MM.1S (cell line): ENCODE data around the gene ZRANB1.

Source experiments
- DNase-seq: peaks from one replicate; pipeline ENCODE4 v3.0.0-alpha.2; 2015
- H2AFZ ChIP-seq: fragments of 300-600 bp; sonication (generic); 2 replicates; pipeline ENCODE4 v1.6.0; 2016; ENCODE audit warnings: antibody characterized with exemption, low read length
- H3F3A ChIP-seq: fragments of 300-600 bp; sonication (generic); 2 replicates; pipeline ENCODE4 v1.6.1; 2016; ENCODE audit warnings: mild to moderate bottlenecking, antibody characterized with exemption, low read length, moderate library complexity, mixed read lengths; ENCODE audit not compliant: insufficient read depth
- H3K27ac ChIP-seq: fragments of 300-600 bp; sonication (generic); 2 replicates; pipeline ENCODE4 v1.5.1; 2016; ENCODE audit warnings: mild to moderate bottlenecking, low read length
- H3K27me3 ChIP-seq: fragments of 300-600 bp; sonication (generic); replicated peaks from 2 replicates; pipeline ENCODE4 v1.6.0; 2016; ENCODE audit warnings: low read length; ENCODE audit not compliant: insufficient read depth
- H3K36me3 ChIP-seq: fragments of 300-600 bp; sonication (generic); replicated peaks from 2 replicates; pipeline ENCODE4 v1.6.1; 2016; ENCODE audit warnings: mild to moderate bottlenecking, low read length, mixed read lengths; ENCODE audit not compliant: insufficient read depth
- H3K4me1 ChIP-seq: fragments of 300-600 bp; sonication (generic); 2 replicates; pipeline ENCODE4 v1.6.1; 2016; ENCODE audit warnings: low read length, mixed read lengths
- H3K4me2 ChIP-seq: fragments of 300-600 bp; sonication (generic); 2 replicates; pipeline ENCODE4 v1.6.0; 2016; ENCODE audit warnings: low read depth, low read length
- H3K4me3 ChIP-seq: fragments of 300-600 bp; sonication (generic); 2 replicates; pipeline ENCODE4 v1.5.1; 2016; ENCODE audit warnings: low read length, mixed read lengths
- H3K79me2 ChIP-seq: fragments of 300-600 bp; sonication (generic); 2 replicates; pipeline ENCODE4 v1.6.1; 2016; ENCODE audit warnings: mixed run types, low read length, mixed read lengths
- H3K9ac ChIP-seq: fragments of 300-600 bp; sonication (generic); 2 replicates; pipeline ENCODE4 v1.6.1; 2016; ENCODE audit warnings: low read length, mixed read lengths
- H3K9me2 ChIP-seq: fragments of 300-600 bp; sonication (generic); replicated peaks from 2 replicates; pipeline ENCODE4 v1.6.1; 2016; ENCODE audit warnings: mild to moderate bottlenecking, low read length, mixed read lengths; ENCODE audit not compliant: insufficient read depth
- H3K9me3 ChIP-seq: fragments of 300-600 bp; sonication (generic); replicated peaks from 2 replicates; pipeline ENCODE4 v1.6.1; 2016; ENCODE audit warnings: mild to moderate bottlenecking, low read length, mixed read lengths; ENCODE audit not compliant: insufficient read depth
- H4K20me1 ChIP-seq: fragments of 300-600 bp; sonication (generic); 2 replicates; pipeline ENCODE4 v1.6.1; 2016; ENCODE audit warnings: mild to moderate bottlenecking, low read length, moderate library complexity, mixed read lengths; ENCODE audit not compliant: insufficient read depth
- CTCF ChIP-seq: fragments of 300-600 bp; sonication (generic); IDR thresholded peaks from 2 replicates; pipeline ENCODE4 v1.5.1; 2016; ENCODE audit warnings: antibody characterized with exemption, low read length, mixed read lengths
- EZH2 ChIP-seq: fragments of 300-600 bp; sonication (generic); optimal IDR thresholded peaks from 2 replicates; pipeline ENCODE3; 2017; ENCODE audit warnings: low read depth, mild to moderate bottlenecking, antibody characterized with exemption, low read length, mixed read lengths
- EZH2phosphoT487 ChIP-seq: fragments of 300-600 bp; sonication (generic); IDR thresholded peaks from 2 replicates; pipeline ENCODE4 v1.6.1; 2018; ENCODE audit warnings: antibody characterized with exemption, low read length

Gene ZRANB1

GRCh38 chr10:125006188-125006680, 64.3 kb downstream of the ZRANB1 start:
- H3K27me3 ChIP-seq: peaks cover 96% of the 10 kb centered on the region
- no peak overlapping the region for H3K9ac ChIP-seq
- H3K9me3 ChIP-seq: no peaks in the 10 kb centered on the region
- no peak overlapping the region for H2AFZ ChIP-seq
- H3K79me2 ChIP-seq: no peaks in the 10 kb centered on the region
- no peak overlapping the region for H3K4me2 ChIP-seq
- no peaks in the 10 kb centered on the region for H4K20me1 ChIP-seq
- no peaks in the 10 kb centered on the region for H3K4me1 ChIP-seq
- H3K4me3 ChIP-seq: no peak overlapping the region
- no peaks in the 10 kb centered on the region for H3K36me3 ChIP-seq
- TF ChIP-seq EZH2phosphoT487 (no peak), EZH2 (no peak), CTCF (no peak)
- no peaks in the 10 kb centered on the region for H3K9me2 ChIP-seq
- H3F3A ChIP-seq: no peaks in the 10 kb centered on the region
- DNase-seq: no peak
- no peak overlapping the region for H3K27ac ChIP-seq

- Histone ChIP-seq H4K20me1 (no peaks in the 10 kb centered on the region), H2AFZ (no peak overlapping the region), H3K36me3 (no peaks in the 10 kb centered on the region), H3F3A (no peaks in the 10 kb centered on the region), H3K4me1 (no peaks in the 10 kb centered on the region), H3K27ac (no peak overlapping the region), H3K4me3 (no peak overlapping the region), H3K9me3 (no peaks in the 10 kb centered on the region), H3K79me2 (no peaks in the 10 kb centered on the region), H3K27me3 (peaks cover 96% of the 10 kb centered on the region), H3K4me2 (no peak overlapping the region), H3K9ac (no peak overlapping the region), H3K9me2 (no peaks in the 10 kb centered on the region)
- DNase-seq: no peak
- TF ChIP-seq EZH2 (no peak), CTCF (no peak), EZH2phosphoT487 (no peak)
These were observed 65.1 kb downstream of the ZRANB1 start for GRCh38 chr10:125006921-125007426.

- H3K9me3 ChIP-seq: no peaks in the 10 kb centered on the region
- no peak overlapping the region for H2AFZ ChIP-seq
- no peak overlapping the region for H3K9ac ChIP-seq
- no peaks in the 10 kb centered on the region for H3K9me2 ChIP-seq
- H3K36me3 ChIP-seq: no peaks in the 10 kb centered on the region
- no peaks in the 10 kb centered on the region for H3K4me1 ChIP-seq
- H3K79me2 ChIP-seq: no peaks in the 10 kb centered on the region
- no peak overlapping the region for H3K27ac ChIP-seq
- no peak overlapping the region for H3K4me3 ChIP-seq
- H3F3A ChIP-seq: no peaks in the 10 kb centered on the region
- no peaks in the 10 kb centered on the region for H4K20me1 ChIP-seq
- no peak for TF ChIP-seq CTCF
- TF ChIP-seq EZH2: no peak
- no peak for TF ChIP-seq EZH2phosphoT487
- no peak overlapping the region for H3K4me2 ChIP-seq
- no peak for DNase-seq
- peaks cover 96% of the 10 kb centered on the region for H3K27me3 ChIP-seq
These were observed 65.5 kb downstream of the ZRANB1 start for GRCh38 chr10:125007436-125007835.
